Gastroesophageal sphincter (tissue), 4 donors: ENCODE data around the gene NBEA. TPM values are rescaled to one million over a fixed set of nuclear protein-coding genes. Genes with fewer than 3 reads are reported as not detected.

Experiments used
- ATAC-seq: fragments of 150-250 bp; one replicate; pipeline ENCODE4 v1.9.1; 2016; ENCODE audit warnings: mild to moderate bottlenecking, moderate library complexity
- H3K27ac ChIP-seq, 4 donors: fragments of 200-600 bp; sonication (generic) in 3 of 4; 1 replicate in 3 of 4; 2 replicates in 1 of 4; pipeline ENCODE4 v1.5.1; 2016 to 2019
- H3K27me3 ChIP-seq: fragments of 200-600 bp; sonication (generic); one replicate; pipeline ENCODE4 v1.5.1; 2019
- H3K36me3 ChIP-seq, 2 donors: fragments of 200-600 bp; sonication (generic); one replicate each; pipeline ENCODE4 v1.5.1; 2019; ENCODE audit warnings: control low read depth in 1 of 2
- H3K4me1 ChIP-seq, 3 donors: fragments of 200-600 bp; sonication (generic); 1 replicate in 2 of 3; 2 replicates in 1 of 3; pipeline ENCODE4 v1.5.1; 2016 to 2019; ENCODE audit warnings: control low read depth in 2 of 3
- H3K4me3 ChIP-seq, 2 donors: fragments of 200-600 bp; sonication (generic); one replicate each; pipeline ENCODE4 v1.5.1; 2019; ENCODE audit warnings: mild to moderate bottlenecking in 1 of 2, moderate library complexity in 1 of 2
- H3K9me3 ChIP-seq, 3 donors: fragments of 200-600 bp; sonication (generic); one replicate each; pipeline ENCODE4 v1.5.1; 2017 to 2019; ENCODE audit warnings: control low read depth in 2 of 3
- EP300 ChIP-seq: sonication (generic); formaldehyde crosslinking; IDR thresholded peaks from one replicate; pipeline ENCODE4 v1.6.1; 2017; ENCODE audit warnings: antibody characterized with exemption, mild to moderate bottlenecking
- POLR2A ChIP-seq, 2 donors: fragments of 450-650 bp; IDR thresholded peaks; one replicate each; pipeline ENCODE4 v1.6.1; 2017; ENCODE audit warnings: antibody characterized with exemption in 2 of 2, mild to moderate bottlenecking in 2 of 2, moderate library complexity in 1 of 2
- POLR2AphosphoS5 ChIP-seq: sonication (generic); formaldehyde crosslinking; IDR thresholded peaks from one replicate; pipeline ENCODE4 v1.6.1; 2017; ENCODE audit warnings: antibody characterized with exemption
- WGBS, 2 donors: methylation state at CpG; one replicate each; pipeline ENCODE4 v1.1.5; 2018; ENCODE audit warnings: low coverage in 1 of 2; 5-methylcytosine and 5-hydroxymethylcytosine counted together
- total RNA-seq, 4 donors: library from RNA; depleted of rRNA; stranded (reverse); fragments of >200 nt; gene quantifications; one replicate each; pipeline ENCODE4 v1.1.0, GENCODE V29; 2016
- TF ChIP-seq, protein P1 (sequence below), 4 experiments: fragments of 200-600 bp in 2 of 4; fragments of 450-650 bp in 2 of 4; sonication (generic) in 1 of 4; IDR thresholded peaks; one replicate each; pipeline ENCODE4 v1.5.1; 2017 to 2019; ENCODE audit warnings: antibody characterized with exemption in 4 of 4, mild to moderate bottlenecking in 2 of 4, moderate library complexity in 2 of 4

NBEA gene
- total RNA-seq, 4 donors from 2014 or later = 24.8 to 52.1 (median 35.4) TPM

DNA sequence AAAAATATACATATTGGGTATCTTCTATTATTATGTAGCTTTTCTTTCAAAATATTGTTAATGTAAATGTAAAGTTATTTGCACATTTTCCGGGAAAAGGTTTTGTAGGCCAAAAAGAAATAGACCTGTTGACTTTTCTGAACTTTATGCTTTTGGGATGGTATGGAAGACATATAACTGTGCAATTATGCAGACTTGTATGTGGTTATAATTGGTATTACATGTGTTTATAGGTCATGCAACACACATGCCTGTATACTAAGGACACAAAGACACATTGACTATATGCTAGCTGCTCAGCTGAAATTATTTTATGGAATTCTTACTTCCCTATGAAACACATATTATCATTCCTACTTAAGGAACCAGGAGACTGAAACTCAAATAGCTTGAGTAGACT is 2.3 kb upstream of the NBEA start:
- ATAC-seq = no peak
- Histone ChIP-seq H3K27me3 (no peaks in the 10 kb centered on the region), H3K36me3 (no peaks in the 10 kb centered on the region), H3K27ac (no peak overlapping the region), H3K4me1 (peaks cover 0 to 21% (median 0%) of the 10 kb centered on the region in 3 donors), H3K4me3 (no peak overlapping the region), H3K9me3 (no peaks in the 10 kb centered on the region)
- WGBS, 2 donors = 100% methylated on average over 1 of the region's 1 CpG
- TF ChIP-seq EP300 (no peak), POLR2AphosphoS5 (no peak), POLR2A (IDR thresholded peaks at IDR 0.05) (no peak)
- TF ChIP-seq, protein P1, sequence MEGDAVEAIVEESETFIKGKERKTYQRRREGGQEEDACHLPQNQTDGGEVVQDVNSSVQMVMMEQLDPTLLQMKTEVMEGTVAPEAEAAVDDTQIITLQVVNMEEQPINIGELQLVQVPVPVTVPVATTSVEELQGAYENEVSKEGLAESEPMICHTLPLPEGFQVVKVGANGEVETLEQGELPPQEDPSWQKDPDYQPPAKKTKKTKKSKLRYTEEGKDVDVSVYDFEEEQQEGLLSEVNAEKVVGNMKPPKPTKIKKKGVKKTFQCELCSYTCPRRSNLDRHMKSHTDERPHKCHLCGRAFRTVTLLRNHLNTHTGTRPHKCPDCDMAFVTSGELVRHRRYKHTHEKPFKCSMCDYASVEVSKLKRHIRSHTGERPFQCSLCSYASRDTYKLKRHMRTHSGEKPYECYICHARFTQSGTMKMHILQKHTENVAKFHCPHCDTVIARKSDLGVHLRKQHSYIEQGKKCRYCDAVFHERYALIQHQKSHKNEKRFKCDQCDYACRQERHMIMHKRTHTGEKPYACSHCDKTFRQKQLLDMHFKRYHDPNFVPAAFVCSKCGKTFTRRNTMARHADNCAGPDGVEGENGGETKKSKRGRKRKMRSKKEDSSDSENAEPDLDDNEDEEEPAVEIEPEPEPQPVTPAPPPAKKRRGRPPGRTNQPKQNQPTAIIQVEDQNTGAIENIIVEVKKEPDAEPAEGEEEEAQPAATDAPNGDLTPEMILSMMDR (IDR thresholded peaks at IDR 0.05) = peak in 1 of 4 experiments; percentile 10

DNA sequence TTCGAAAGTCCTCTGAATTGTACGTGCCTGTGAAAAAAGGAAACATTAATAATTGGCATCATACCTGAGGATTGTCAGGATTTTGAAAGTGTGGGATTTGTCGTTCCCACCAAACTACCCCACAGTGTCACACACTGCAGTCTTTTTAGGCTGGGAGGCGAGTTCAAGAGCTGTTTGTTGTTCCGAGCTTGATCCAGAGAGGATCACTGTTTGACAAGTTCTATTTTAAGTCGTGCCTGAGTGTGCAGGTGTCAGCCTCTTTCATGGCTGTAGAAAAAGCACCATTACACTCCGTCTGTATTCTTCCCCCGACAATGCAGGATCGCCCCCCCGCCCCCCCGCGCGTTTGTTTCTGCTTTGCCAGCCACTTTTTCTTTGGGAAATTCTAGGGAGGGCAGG is 635 bp upstream of the NBEA start:
- WGBS, 2 donors = 14 to 37% methylated on average over 3 to 6 of the region's 13 CpGs
- ATAC-seq = peak; percentile 14
- peaks cover 0 to 37% (median 0%) of the 10 kb centered on the region in 3 donors for H3K4me1 ChIP-seq
- no peak for TF ChIP-seq POLR2AphosphoS5
- TF ChIP-seq POLR2A (IDR thresholded peaks at IDR 0.05) = no peak
- no peak for TF ChIP-seq EP300
- TF ChIP-seq, protein P1 (IDR thresholded peaks at IDR 0.05) = no peak
- no peaks in the 10 kb centered on the region for H3K27me3 ChIP-seq
- H3K27ac ChIP-seq = peak overlapping the region in 3 of 4 donors; percentile 86 to 89 (median 88)
- H3K36me3 ChIP-seq = no peaks in the 10 kb centered on the region
- H3K9me3 ChIP-seq = no peaks in the 10 kb centered on the region
- H3K4me3 ChIP-seq = peak overlapping the region; percentile 85 to 95

DNA sequence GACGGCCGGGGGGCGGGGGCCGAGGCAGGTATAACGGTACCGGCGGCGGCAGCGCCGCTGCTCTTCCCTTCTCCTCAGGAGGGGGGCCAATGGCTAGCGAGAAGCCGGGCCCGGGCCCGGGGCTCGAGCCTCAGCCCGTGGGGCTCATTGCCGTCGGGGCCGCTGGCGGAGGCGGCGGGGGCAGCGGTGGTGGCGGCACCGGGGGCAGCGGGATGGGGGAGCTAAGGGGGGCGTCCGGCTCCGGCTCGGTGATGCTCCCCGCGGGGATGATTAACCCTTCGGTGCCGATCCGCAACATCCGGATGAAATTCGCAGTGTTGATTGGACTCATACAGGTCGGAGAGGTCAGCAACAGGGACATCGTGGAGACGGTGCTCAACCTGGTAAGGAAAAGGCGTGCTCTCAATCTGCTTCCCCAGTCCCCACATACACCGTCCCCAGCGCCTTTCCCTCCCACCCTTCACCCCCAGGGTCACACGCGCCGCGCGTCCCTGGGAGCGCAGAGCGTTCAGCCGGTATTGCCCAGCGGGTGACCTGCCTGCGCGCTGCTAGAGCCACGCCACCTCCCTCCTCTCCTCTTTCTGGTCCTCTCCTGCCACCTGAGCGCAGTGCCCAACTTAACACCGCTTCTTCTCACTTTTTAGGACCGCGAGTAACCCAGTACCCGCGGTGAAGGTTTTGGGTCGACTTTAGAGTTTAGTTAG is 814 bp downstream of the NBEA start:
- ATAC-seq = peak; percentile 52
- H3K4me3 ChIP-seq = peak overlapping the region; percentile 85 to 95
- no peaks in the 10 kb centered on the region for H3K36me3 ChIP-seq
- no peaks in the 10 kb centered on the region for H3K27me3 ChIP-seq
- H3K9me3 ChIP-seq = no peaks in the 10 kb centered on the region
- peak overlapping the region in 3 of 4 donors; percentile 86 to 89 (median 88) for H3K27ac ChIP-seq
- TF ChIP-seq EP300 = no peak
- TF ChIP-seq, protein P1 (IDR thresholded peaks at IDR 0.05) = peak in 1 of 4 experiments; percentile 13
- 0 to 2% methylated on average over 1 to 8 of the region's 62 CpGs for WGBS, 2 donors
- peaks cover 0 to 41% (median 0%) of the 10 kb centered on the region in 3 donors for H3K4me1 ChIP-seq

DNA sequence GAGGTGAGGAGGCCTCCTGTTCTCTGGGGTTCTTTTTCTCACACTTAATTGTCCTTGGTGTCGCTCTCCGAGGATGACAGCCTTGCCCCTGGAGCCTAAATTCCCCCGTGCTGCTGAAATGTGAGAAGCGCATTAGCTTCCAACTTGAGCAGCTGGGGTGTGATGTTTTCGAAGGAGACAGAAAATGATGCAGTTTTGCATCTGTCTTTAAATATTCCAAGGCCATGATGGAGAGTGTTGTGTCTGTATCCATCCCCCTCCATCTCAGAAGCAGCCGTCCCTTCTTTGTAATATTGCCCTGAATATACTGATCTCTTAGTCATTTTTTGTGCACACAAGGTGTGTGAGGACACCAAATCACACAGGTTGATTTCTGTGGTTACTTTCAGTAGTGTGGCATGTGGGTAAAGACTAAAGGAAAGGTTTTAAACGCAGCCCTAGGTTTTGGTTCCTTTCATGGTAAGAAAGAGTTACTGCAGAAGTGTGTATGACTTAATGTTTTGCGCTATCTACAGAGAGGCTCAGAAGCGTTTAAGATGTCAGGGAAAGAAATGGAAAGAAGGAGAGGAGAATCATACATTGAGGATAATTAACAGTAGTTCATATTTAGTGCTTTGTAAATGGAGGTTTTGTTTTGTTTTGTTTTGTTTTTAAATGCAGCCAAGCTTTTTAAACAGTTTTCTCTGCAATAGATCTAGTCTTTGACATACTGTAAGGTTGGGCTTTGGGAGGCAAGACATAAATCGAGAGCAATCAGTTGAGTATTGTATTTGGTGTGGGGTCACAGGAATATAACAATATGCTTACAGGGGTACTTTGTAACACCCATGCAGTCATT is 1.6 kb downstream of the NBEA start:
- Histone ChIP-seq H3K9me3 (no peaks in the 10 kb centered on the region), H3K4me3 (peak overlapping the region; percentile 85 to 95), H3K4me1 (peaks cover 0 to 41% (median 0%) of the 10 kb centered on the region in 3 donors), H3K36me3 (no peaks in the 10 kb centered on the region), H3K27me3 (no peaks in the 10 kb centered on the region), H3K27ac (peak overlapping the region in 2 of 4 donors; percentile 88 to 89)
- TF ChIP-seq, protein P1 (IDR thresholded peaks at IDR 0.05) = peak in 1 of 4 experiments; percentile 3
- no peak for TF ChIP-seq POLR2A (IDR thresholded peaks at IDR 0.05)
- 11 to 20% methylated on average over 6 to 7 of the region's 10 CpGs for WGBS, 2 donors
- no peak for ATAC-seq
